Mucosa of rectum (tissue), 2 donors: ENCODE data around the gene STK39.

Source experiments
- H3K27ac ChIP-seq, 2 donors: one replicate each; pipeline ENCODE4 v1.7.0; 2013; ENCODE audit warnings: inconsistent platforms in 2 of 2, low read depth in 2 of 2, low read length in 2 of 2
- H3K27me3 ChIP-seq, 2 donors: one replicate each; pipeline ENCODE4 v1.7.0; 2013; ENCODE audit warnings: low read length in 2 of 2; ENCODE audit not compliant: control insufficient read depth in 2 of 2, insufficient read depth in 2 of 2
- H3K36me3 ChIP-seq, 2 donors: one replicate each; pipeline ENCODE4 v1.7.0; 2013; ENCODE audit warnings: low read length in 2 of 2; ENCODE audit not compliant: control insufficient read depth in 2 of 2, insufficient read depth in 2 of 2
- H3K4me1 ChIP-seq, 2 donors: one replicate each; pipeline ENCODE4 v1.7.0; 2013; ENCODE audit warnings: low read length in 2 of 2, mild to moderate bottlenecking in 1 of 2; ENCODE audit not compliant: control insufficient read depth in 2 of 2, insufficient read depth in 2 of 2
- H3K4me3 ChIP-seq, 2 donors: one replicate each; pipeline ENCODE4 v1.7.0; 2013; ENCODE audit warnings: low read length in 2 of 2
- H3K9ac ChIP-seq, 2 donors: one replicate each; pipeline ENCODE4 v1.7.0; 2013; ENCODE audit warnings: low read length in 2 of 2, low read depth in 1 of 2, mild to moderate bottlenecking in 1 of 2
- H3K9me3 ChIP-seq, 2 donors: one replicate each; pipeline ENCODE4 v1.7.0; 2013; ENCODE audit warnings: low read length in 2 of 2; ENCODE audit not compliant: control insufficient read depth in 2 of 2
- donor health status: healthy.
- donor health status: Normal muscosa, but diverticular disease.

Gene STK39

DNA sequence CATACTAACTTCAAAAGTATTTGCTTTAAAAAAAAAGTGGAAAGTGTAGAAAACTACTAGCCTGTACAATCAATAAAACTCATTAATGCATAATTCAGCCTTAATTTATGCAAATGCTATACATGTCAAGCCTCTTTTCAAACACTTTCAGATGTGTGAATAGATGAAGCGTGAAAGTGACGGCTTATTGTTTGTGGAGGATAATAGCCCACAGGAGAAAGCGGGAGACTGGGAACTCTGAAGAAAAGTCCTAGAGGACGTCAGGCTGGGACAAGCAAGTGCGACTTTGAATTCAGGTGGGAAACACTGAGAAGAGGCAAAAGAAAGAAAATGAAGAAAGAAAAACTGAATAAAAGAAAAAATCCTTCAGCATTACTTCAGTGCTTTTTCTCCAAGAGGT, 108.5 kb downstream of the STK39 start:
- H3K4me1 ChIP-seq, result peaks cover 0 to 2% of the 10 kb centered on the region in 2 donors
- H3K27ac ChIP-seq, result no peak overlapping the region
- H3K36me3 ChIP-seq, result peaks cover 5 to 8% of the 10 kb centered on the region in 2 donors
- H3K9ac ChIP-seq, result no peak overlapping the region
- H3K9me3 ChIP-seq, result no peaks in the 10 kb centered on the region
- H3K27me3 ChIP-seq, result no peaks in the 10 kb centered on the region
- H3K4me3 ChIP-seq, result no peak overlapping the region

DNA sequence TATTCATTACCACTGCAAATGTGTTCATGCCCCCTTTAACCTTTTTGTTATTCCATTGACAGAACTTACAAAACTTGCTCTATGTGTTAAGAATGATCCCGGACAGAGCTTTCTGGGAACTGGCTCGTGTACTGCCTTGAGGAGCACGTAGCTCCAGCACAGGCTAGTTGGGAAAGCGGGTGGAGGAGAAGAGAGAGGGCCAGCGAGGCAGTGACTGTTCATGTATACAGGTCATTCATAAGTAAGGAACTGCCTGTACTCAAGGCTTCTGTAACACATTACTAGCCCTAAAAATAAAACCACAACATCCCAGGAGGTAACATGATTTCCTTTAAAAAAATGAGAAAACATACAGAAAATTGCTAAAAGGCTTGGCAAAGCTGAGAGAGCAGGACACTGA, 109.0 kb downstream of the STK39 start:
- Histone ChIP-seq H3K27me3 (no peaks in the 10 kb centered on the region), H3K36me3 (peaks cover 4 to 5% of the 10 kb centered on the region in 2 donors), H3K9me3 (no peaks in the 10 kb centered on the region), H3K27ac (no peak overlapping the region), H3K9ac (no peak overlapping the region), H3K4me3 (no peak overlapping the region), H3K4me1 (peaks cover 0 to 2% of the 10 kb centered on the region in 2 donors)

DNA sequence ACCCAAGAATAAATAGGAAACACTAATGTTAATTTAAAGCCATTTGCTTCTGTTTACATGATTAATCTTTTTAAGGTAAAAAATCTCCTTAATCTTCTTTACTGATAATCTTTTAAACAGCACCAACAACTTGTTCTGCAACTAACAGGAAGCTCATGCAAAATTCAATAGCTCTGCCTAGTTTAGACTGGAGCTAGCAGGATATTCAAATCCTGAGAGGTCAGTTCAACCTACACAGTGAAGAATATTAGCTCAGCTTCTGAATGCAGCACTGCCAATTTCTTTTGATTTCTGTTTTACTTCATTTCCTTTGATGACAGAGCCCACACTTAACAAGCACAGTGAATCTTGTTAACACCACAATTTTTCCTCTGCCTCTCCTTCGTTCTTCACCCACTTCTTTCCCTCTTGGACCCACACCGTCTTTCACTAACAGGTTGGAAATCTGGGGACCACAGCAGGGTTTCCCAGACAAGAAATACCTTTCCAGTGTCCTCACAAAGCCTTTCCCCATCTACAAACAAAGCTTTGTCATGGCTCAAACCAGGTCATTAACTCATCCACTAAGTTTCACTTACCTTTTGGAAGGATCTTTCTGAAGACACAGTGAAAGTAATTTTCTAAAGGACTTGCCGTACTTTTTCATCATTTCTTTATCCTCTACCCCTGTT, 109.8 kb downstream of the STK39 start:
- H3K27ac ChIP-seq, result peak overlapping the region in 1 of 2 donors; percentile 68

DNA sequence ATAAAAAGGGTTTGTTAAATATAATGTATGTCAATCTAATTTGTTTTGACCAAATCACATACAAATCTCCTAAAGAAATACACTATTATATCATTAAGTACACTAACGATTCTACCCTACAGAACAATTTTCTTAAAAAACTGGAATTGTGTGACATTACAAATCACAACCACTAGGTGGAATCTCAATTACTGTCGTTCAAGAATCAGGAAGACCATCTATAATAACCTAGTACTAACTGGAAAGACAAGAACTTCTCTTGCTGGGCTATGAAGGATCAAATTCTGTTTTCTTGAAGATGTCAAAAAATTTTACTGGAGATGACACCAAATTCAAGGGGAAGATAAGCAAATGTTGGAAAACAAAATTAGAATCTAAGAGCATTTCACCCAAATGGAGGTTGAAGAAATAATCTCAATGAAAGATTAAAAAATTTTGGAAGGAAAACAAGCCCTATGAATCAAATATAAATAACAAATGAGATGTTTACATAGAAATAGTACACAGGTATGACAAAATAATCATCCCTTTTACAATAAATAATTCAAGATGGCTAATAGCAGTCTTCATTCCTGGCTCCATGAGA, 110.9 kb downstream of the STK39 start:
- Histone ChIP-seq H3K27ac (no peak overlapping the region), H3K36me3 (peaks cover 4 to 5% of the 10 kb centered on the region in 2 donors), H3K27me3 (no peaks in the 10 kb centered on the region), H3K4me1 (peaks cover 0 to 2% of the 10 kb centered on the region in 2 donors), H3K4me3 (no peak overlapping the region), H3K9me3 (no peaks in the 10 kb centered on the region), H3K9ac (no peak overlapping the region)

More for the DNA sequence above, 109.8 kb downstream of the STK39 start:
- H3K36me3 ChIP-seq, result peaks cover 4 to 5% of the 10 kb centered on the region in 2 donors
- H3K27me3 ChIP-seq, result no peaks in the 10 kb centered on the region
- no peak overlapping the region for H3K4me3 ChIP-seq
- no peak overlapping the region for H3K9ac ChIP-seq
- H3K9me3 ChIP-seq, result no peaks in the 10 kb centered on the region
- H3K4me1 ChIP-seq, result peaks cover 0 to 2% of the 10 kb centered on the region in 2 donors

DNA sequence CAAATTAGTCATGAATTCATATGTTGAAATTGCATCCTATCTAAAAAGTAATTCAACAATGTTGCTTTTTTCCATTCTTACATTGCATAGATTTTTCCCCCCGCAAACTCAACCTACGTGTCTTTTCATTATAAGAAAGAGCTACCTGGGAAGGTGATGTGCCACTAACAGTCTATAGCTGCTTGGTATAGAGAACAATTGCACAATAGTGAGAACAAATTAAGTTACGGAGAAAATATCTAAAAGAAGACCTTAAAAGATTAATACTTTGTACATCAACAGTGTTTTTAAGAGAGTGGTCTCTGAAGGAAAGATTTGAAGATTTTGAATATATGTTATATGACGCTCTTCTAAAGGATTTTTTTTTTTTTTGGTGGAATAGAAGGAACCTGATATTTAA, 111.8 kb downstream of the STK39 start:
- H3K9me3 ChIP-seq, result no peaks in the 10 kb centered on the region
- peaks cover 5% of the 10 kb centered on the region in 2 donors for H3K36me3 ChIP-seq
- H3K9ac ChIP-seq, result no peak overlapping the region
- H3K27me3 ChIP-seq, result no peaks in the 10 kb centered on the region
- no peak overlapping the region for H3K27ac ChIP-seq
- H3K4me3 ChIP-seq, result no peak overlapping the region
- H3K4me1 ChIP-seq, result peaks cover 0 to 2% of the 10 kb centered on the region in 2 donors

DNA sequence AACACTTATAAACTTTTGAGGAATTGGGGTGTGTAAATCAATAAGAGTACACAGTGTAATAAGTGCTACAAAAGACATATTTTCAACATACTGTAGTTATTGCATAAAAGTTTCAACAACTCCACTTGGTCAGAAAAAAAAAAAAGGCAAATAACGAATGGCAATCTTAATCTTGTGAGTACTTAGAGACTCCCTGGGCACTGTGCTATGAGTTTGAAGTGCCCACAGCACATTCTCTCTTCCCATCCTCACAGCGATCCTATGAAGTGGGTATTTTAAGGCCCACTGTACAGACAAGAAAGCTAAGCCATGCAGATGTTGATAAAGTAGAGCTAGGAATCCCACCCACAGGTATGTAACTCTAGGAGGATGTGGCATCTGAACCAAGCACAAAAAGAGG, 112.3 kb downstream of the STK39 start:
- no peaks in the 10 kb centered on the region for H3K9me3 ChIP-seq
- no peak overlapping the region for H3K9ac ChIP-seq
- H3K4me1 ChIP-seq, result peaks cover 0 to 2% of the 10 kb centered on the region in 2 donors
- no peaks in the 10 kb centered on the region for H3K27me3 ChIP-seq
- H3K4me3 ChIP-seq, result no peak overlapping the region
- peaks cover 6 to 9% of the 10 kb centered on the region in 2 donors for H3K36me3 ChIP-seq
- no peak overlapping the region for H3K27ac ChIP-seq

DNA sequence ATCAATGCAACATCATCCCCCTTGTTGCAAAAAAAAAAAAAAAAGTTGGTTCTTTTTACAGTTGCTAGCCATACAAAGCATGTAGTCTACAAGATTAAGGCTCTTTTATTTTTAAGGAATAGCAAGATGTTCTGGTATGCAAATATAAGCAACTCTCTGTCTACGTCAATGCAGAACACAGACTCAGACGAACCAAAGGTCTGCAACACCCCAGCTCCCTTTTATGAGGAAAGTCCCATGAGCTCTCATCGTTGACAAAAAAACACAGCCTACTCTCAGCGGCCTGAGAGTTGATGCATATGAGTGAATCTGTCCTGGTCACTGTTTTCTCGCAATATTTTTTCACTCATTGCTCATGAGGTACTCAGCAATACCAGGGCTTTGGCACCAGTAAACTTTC, 112.9 kb downstream of the STK39 start:
- no peak overlapping the region for H3K27ac ChIP-seq
- H3K4me3 ChIP-seq, result no peak overlapping the region
- H3K36me3 ChIP-seq, result peaks cover 3 to 13% of the 10 kb centered on the region in 2 donors
- peaks cover 0 to 2% of the 10 kb centered on the region in 2 donors for H3K4me1 ChIP-seq
- H3K9ac ChIP-seq, result no peak overlapping the region
- H3K27me3 ChIP-seq, result no peaks in the 10 kb centered on the region
- no peaks in the 10 kb centered on the region for H3K9me3 ChIP-seq

DNA sequence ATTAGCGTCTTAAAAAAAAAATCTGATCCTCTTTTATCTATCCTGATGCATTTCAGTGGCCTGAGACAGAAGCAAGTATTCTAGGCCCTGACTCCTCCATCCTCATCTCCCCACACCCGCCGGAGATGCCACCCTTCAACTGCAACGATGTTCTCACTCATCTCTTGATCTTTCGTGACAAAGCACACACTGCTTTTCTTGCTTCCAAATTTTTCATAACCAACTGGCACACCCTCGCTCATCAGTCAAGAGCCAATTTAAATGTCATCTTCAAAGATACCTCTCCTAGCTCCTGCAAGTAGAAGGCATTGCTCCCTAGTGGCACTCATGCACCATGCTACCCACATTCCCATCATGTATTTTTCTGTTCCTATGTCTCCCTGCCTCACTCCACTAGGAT, 115.0 kb downstream of the STK39 start:
- H3K9ac ChIP-seq, result no peak overlapping the region
- no peaks in the 10 kb centered on the region for H3K9me3 ChIP-seq
- H3K36me3 ChIP-seq, result peaks cover 9 to 14% of the 10 kb centered on the region in 2 donors
- no peaks in the 10 kb centered on the region for H3K4me1 ChIP-seq
- H3K4me3 ChIP-seq, result no peak overlapping the region
- H3K27me3 ChIP-seq, result no peaks in the 10 kb centered on the region
- no peak overlapping the region for H3K27ac ChIP-seq

DNA sequence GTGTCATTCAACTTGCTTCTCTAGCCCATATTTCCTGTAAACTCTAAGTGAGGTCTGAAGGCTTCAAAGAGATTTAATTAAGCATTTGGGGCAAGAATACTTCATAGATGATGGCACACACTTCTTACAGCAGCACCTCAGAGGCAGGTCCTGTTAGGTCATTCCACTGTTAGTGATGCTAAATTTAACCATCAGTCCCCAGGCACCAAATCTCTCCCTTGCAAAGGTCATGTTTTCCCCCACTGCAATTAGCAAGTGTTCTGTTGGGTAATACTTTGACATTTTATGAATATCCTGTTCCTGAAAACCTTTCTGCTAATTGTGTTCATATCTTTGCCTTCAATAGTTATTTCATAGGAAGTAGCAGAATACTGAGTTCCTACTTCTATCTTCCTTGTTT, 117.0 kb downstream of the STK39 start:
- Histone ChIP-seq H3K9me3 (no peaks in the 10 kb centered on the region), H3K27ac (no peak overlapping the region), H3K4me3 (no peak overlapping the region), H3K27me3 (no peaks in the 10 kb centered on the region), H3K36me3 (peaks cover 9 to 30% of the 10 kb centered on the region in 2 donors), H3K9ac (no peak overlapping the region), H3K4me1 (no peaks in the 10 kb centered on the region)

DNA sequence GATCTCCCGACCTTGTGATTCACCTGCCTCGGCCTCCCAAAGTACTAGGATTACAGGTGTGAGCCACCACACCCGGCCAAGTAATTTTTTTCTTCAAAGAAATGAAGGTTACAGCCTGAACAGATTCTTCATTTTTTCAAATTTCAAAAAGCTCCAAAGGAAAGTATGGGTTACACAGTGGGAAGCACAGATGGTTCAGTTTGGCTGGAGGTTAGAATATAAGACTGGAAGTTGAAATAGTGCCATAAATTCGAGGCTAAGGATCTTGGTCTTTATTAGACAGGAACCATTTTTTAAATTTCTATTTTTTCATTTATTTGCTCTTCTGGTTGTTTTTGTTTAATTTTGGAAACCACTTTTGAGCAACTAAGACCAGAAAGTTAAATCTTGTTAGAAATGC, 120.0 kb downstream of the STK39 start:
- Histone ChIP-seq H3K27me3 (no peaks in the 10 kb centered on the region), H3K4me3 (no peak overlapping the region), H3K9me3 (peaks cover 0 to under 1% of the 10 kb centered on the region in 2 donors), H3K9ac (no peak overlapping the region), H3K4me1 (no peaks in the 10 kb centered on the region), H3K36me3 (peaks cover 9 to 39% of the 10 kb centered on the region in 2 donors), H3K27ac (no peak overlapping the region)
